Nucleus accumbens (tissue), 56 donors: Measurements from ENCODE around the gene TSPEAR.
"Not testable (repeated sequence)": the region's sequence is repeated elsewhere in the genome, so short reads cannot be mapped to it uniquely, and the experiment has no call there.

Experiments used
- DNase-seq, 56 donors: peaks; one replicate each; lab custom pipeline; 2025; lab: John Stamatoyannopoulos, UW

The TSPEAR gene

GRCh38 chr21:44687671-44688070 lies 23.7 kb downstream of the TSPEAR start:
- DNase-seq: no peak

- DNase-seq: no peak
Measured at GRCh38 chr21:44686843-44687561, 24.4 kb downstream of the TSPEAR start.

GRCh38 chr21:44686000-44686781 lies 25.2 kb downstream of the TSPEAR start:
- no peak for DNase-seq

- not testable (repeated sequence) for DNase-seq
Measured at GRCh38 chr21:44685050-44685449, 26.3 kb downstream of the TSPEAR start.

- DNase-seq: no peak
Measured at GRCh38 chr21:44684483-44684882, 26.9 kb downstream of the TSPEAR start.

GRCh38 chr21:44684077-44684476 lies 27.3 kb downstream of the TSPEAR start:
- no peak for DNase-seq

GRCh38 chr21:44682580-44683151 lies 28.7 kb downstream of the TSPEAR start:
- DNase-seq: no peak

- no peak for DNase-seq
Measured at GRCh38 chr21:44681861-44682579, 29.4 kb downstream of the TSPEAR start, which contains the start of gene KRTAP12-1. Gene KRTAP12-1 (minus strand): TSS chr21:44682163. CDS start chr21:44682123, 40 bp downstream.

- no peak for DNase-seq
Measured at GRCh38 chr21:44681152-44681551, 30.2 kb downstream of the TSPEAR start.

GRCh38 chr21:44677881-44678280 lies 33.5 kb downstream of the TSPEAR start:
- DNase-seq: no peak

GRCh38 chr21:44671911-44672310 lies 39.5 kb downstream of the TSPEAR start:
- DNase-seq: no peak

GRCh38 chr21:44670642-44671432 lies 40.5 kb downstream of the TSPEAR start:
- no peak for DNase-seq

- no peak for DNase-seq
Measured at GRCh38 chr21:44667612-44668011, 43.8 kb downstream of the TSPEAR start.

GRCh38 chr21:44666401-44667320 lies 44.7 kb downstream of the TSPEAR start, which contains the start of gene KRTAP12-2:
Gene KRTAP12-2 (minus strand): TSS chr21:44666927. CDS start chr21:44666886, 41 bp downstream.
- no peak for DNase-seq

- DNase-seq: no peak
Measured at GRCh38 chr21:44664691-44665090, 46.7 kb downstream of the TSPEAR start.

- DNase-seq: not testable (repeated sequence)
Measured at GRCh38 chr21:44661567-44661966, 49.8 kb downstream of the TSPEAR start.

- DNase-seq: no peak
Measured at GRCh38 chr21:44658913-44659595, 52.3 kb downstream of the TSPEAR start.

GRCh38 chr21:44658541-44658910 lies 52.8 kb downstream of the TSPEAR start:
- no peak for DNase-seq
